Measurements from ENCODE around the gene TEX22. TPM values are rescaled to one million over a fixed set of nuclear protein-coding genes. Genes with fewer than 3 reads are reported as not detected.

Gene TEX22
- total and polyA plus RNA-seq, 2 experiments from 2014 or later: 0.21 TPM

- Histone ChIP-seq H3F3A (replicated peaks; ENCODE audit: low read depth) (no peaks in the 10 kb centered on the region; the same call in 1 of the 2 replicates), H3K36me3 (ENCODE audit: insufficient read depth) (no peaks in the 10 kb centered on the region), H3K4me3 (no peak overlapping the region), H3K27ac (ENCODE audit: low read depth) (no peak overlapping the region), H2AFZ (no peak overlapping the region), H3K9me2 (ENCODE audit: insufficient read depth) (no peaks in the 10 kb centered on the region), H4K20me1 (replicated peaks; ENCODE audit: insufficient read depth) (no peaks in the 10 kb centered on the region; the same call in 1 of the 2 replicates), H3K4me1 (ENCODE audit: insufficient read depth) (no peaks in the 10 kb centered on the region), H3K79me2 (replicated peaks; ENCODE audit: insufficient read depth) (no peaks in the 10 kb centered on the region), H3K4me2 (no peak overlapping the region), H3K27me3 (ENCODE audit: insufficient read depth) (no peaks in the 10 kb centered on the region)
- DNase-seq (ENCODE audit: low spot score) (no peak), ATAC-seq (peak; percentile 68)
- no peaks in the 10 kb centered on the region; the same call in 2 of the 3 replicates for H3K9me3 Mint-ChIP-seq
- no peak overlapping the region for H3K27ac Mint-ChIP-seq
- H3K4me1 Mint-ChIP-seq: peaks cover 10% of the 10 kb centered on the region
- H3K36me3 Mint-ChIP-seq (ENCODE audit: low read depth): peaks cover 10% of the 10 kb centered on the region; the same call in 2 of the 3 replicates
- TF ChIP-seq NANOG (IDR thresholded peaks at IDR 0.05; ENCODE audit: borderline replicate concordance): no peak
- peaks cover 10% of the 10 kb centered on the region for H3K27me3 Mint-ChIP-seq (ENCODE audit: insufficient read depth, low read depth, poor library complexity)
- no peak overlapping the region for H3K4me3 Mint-ChIP-seq
Measured at GRCh38 chr14:105356927-105357326, 41.4 kb upstream of the TEX22 start.

DNA sequence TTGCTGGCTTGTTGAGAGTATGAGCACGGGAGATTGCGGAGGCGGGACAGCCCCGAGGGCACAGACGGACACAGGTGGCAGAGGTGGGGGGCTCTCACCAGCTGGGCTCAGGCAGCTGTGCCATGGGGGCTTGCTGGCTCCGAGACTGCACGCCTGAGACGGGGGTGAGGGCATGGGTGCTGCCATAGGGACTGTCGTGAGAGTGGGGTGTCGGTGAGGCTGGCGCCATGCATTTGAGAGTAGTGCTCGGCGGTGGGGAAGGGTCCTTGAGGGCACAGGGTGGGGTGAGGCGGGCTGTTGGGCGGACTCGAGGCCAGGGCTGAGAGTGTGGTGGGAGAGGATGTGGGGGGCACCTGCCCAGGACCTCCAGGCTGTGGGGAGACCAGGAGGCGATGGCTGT is 40.7 kb upstream of the TEX22 start:
- H3K9me2 ChIP-seq (ENCODE audit: insufficient read depth): no peaks in the 10 kb centered on the region
- H3K4me2 ChIP-seq: no peak overlapping the region
- no peaks in the 10 kb centered on the region for H3K27me3 ChIP-seq (ENCODE audit: insufficient read depth)
- H3K4me1 Mint-ChIP-seq: peaks cover 8% of the 10 kb centered on the region
- no peaks in the 10 kb centered on the region; the same call in 1 of the 2 replicates for H4K20me1 ChIP-seq (replicated peaks; ENCODE audit: insufficient read depth)
- H3F3A ChIP-seq (replicated peaks; ENCODE audit: low read depth): no peaks in the 10 kb centered on the region
- no peak overlapping the region for H2AFZ ChIP-seq
- H3K27ac Mint-ChIP-seq: no peak overlapping the region
- no peaks in the 10 kb centered on the region for H3K4me1 ChIP-seq (ENCODE audit: insufficient read depth)
- ATAC-seq: no peak
- H3K9me3 Mint-ChIP-seq: no peaks in the 10 kb centered on the region; the same call in 2 of the 3 replicates
- H3K4me3 Mint-ChIP-seq: no peak overlapping the region
- H3K36me3 ChIP-seq (ENCODE audit: insufficient read depth): no peaks in the 10 kb centered on the region
- no peak overlapping the region for H3K4me3 ChIP-seq
- H3K36me3 Mint-ChIP-seq (ENCODE audit: low read depth): peaks cover 10% of the 10 kb centered on the region; the same call in 2 of the 3 replicates
- TF ChIP-seq, protein P1, sequence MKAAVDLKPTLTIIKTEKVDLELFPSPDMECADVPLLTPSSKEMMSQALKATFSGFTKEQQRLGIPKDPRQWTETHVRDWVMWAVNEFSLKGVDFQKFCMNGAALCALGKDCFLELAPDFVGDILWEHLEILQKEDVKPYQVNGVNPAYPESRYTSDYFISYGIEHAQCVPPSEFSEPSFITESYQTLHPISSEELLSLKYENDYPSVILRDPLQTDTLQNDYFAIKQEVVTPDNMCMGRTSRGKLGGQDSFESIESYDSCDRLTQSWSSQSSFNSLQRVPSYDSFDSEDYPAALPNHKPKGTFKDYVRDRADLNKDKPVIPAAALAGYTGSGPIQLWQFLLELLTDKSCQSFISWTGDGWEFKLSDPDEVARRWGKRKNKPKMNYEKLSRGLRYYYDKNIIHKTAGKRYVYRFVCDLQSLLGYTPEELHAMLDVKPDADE (IDR thresholded peaks at IDR 0.05): no peak
- TF ChIP-seq STAT1 (IDR thresholded peaks at IDR 0.05; ENCODE audit: unreplicated experiment): no peak
- no peak for TF ChIP-seq REST (IDR thresholded peaks at IDR 0.05; ENCODE audit: unreplicated experiment)
- H3K79me2 ChIP-seq (replicated peaks; ENCODE audit: insufficient read depth): no peaks in the 10 kb centered on the region
- H3K27me3 Mint-ChIP-seq (ENCODE audit: insufficient read depth, low read depth, poor library complexity): peaks cover 14% of the 10 kb centered on the region
- DNase-seq (ENCODE audit: low spot score): no peak
- no peak overlapping the region for H3K27ac ChIP-seq (ENCODE audit: low read depth)
